GM12801 (cell line): ENCODE measurements around the gene LY6G5B.

Experiments used
- TF ChIP-seq, protein P1 (sequence below): IDR thresholded peaks from one replicate; pipeline ENCODE4 v1.5.1; 2011; ENCODE audit warnings: control low read depth; ENCODE audit not compliant: insufficient read length; ENCODE audit errors: extremely low read depth

The LY6G5B gene

DNA sequence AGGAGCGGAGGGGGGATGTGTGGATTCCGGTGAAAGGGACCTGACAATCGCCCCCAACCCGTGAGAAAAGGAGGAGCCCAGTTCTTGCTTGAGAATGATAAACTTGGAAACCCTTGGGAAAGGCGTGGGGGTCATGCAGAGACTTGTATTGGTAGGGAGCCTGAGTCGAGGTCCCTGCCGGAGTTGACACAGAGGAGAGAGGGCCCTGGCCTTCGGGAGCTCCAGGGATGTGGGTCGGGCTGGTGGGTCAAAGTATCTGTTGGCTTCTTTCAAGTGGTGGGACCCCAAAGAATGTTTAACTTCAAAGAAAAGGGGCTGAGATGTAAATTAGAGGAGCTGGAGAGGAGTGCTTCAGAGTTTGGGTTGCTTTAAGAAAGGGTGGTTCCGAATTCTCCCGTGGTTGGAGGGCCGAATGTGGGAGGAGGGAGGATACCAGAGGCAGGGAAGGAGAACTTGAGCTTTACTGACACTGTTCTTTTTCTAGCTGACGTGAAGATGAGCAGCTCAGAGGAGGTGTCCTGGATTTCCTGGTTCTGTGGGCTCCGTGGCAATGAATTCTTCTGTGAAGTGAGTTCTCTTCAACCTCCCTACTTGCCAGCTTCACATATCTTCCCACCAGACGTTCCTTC is 3.3 kb upstream of the LY6G5B start:
- TF ChIP-seq, protein P1, sequence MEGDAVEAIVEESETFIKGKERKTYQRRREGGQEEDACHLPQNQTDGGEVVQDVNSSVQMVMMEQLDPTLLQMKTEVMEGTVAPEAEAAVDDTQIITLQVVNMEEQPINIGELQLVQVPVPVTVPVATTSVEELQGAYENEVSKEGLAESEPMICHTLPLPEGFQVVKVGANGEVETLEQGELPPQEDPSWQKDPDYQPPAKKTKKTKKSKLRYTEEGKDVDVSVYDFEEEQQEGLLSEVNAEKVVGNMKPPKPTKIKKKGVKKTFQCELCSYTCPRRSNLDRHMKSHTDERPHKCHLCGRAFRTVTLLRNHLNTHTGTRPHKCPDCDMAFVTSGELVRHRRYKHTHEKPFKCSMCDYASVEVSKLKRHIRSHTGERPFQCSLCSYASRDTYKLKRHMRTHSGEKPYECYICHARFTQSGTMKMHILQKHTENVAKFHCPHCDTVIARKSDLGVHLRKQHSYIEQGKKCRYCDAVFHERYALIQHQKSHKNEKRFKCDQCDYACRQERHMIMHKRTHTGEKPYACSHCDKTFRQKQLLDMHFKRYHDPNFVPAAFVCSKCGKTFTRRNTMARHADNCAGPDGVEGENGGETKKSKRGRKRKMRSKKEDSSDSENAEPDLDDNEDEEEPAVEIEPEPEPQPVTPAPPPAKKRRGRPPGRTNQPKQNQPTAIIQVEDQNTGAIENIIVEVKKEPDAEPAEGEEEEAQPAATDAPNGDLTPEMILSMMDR: no peak

DNA sequence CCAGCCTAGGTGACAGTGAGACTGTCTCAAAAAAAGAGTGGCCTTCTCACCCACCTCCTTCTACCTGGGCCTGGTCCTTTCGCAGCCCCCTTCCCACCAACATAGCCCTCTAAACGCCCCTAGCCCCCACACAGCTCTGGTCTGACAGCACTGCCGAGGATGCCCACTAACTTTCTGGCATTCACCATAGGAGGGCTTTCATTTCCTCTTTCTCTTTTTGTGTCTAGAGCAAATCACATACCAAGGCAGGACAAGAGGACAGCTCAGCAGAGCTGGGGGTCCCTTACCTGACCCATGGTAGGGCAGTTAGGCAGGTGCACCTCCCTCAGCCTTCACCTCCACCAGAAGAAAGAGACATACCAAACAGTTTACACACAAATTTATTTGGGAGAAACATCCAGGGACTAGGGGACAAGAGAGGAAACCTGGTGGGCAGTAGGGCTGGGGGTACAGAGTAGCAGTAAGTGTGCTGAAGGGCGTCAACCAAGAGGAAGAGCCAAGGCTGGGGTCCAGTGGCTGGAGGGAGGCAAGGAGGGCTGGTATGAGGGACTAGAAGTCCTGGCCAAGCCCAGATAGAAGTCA is 6.6 kb downstream of the LY6G5B start:
- TF ChIP-seq, protein P1: no peak

DNA sequence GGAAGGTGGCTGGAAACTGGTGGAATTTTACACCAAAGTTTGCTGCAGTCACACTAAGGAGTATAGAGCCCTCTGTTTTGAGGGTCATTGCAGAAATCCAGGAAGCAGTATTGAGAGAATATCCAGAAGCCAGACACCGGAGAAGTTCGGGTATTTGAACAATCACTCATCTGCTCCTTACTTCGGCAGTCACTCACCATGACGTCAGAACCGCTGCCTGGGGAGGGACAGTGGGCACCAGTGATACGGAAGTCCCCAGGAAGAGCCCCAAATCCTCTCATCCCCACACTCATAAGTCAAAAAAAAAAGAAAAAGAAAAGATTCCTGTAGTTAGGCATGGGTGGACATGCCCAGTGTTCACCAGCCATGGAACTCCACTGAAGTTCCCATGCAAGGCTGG is 7.1 kb downstream of the LY6G5B start:
- TF ChIP-seq, protein P1: no peak

DNA sequence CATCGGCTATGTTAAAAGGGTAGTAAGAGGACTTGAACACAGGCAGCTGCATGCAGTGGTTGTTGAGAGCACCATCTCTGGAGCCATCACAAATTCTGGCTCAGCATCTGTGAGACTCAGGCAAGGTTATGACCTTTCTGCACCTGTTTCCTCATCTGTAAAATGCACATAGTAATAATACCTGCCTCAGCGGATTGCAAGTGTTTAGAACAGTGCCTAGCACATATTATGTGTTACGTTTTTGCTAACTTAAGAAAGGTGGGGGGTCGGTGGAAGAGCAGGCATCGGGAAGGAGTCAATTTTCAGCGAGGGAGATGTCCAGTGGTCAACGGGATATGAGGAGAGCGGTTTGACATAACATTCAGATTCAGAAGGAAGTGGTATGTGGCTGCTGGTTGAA is 8.2 kb downstream of the LY6G5B start:
- TF ChIP-seq, protein P1: no peak

DNA sequence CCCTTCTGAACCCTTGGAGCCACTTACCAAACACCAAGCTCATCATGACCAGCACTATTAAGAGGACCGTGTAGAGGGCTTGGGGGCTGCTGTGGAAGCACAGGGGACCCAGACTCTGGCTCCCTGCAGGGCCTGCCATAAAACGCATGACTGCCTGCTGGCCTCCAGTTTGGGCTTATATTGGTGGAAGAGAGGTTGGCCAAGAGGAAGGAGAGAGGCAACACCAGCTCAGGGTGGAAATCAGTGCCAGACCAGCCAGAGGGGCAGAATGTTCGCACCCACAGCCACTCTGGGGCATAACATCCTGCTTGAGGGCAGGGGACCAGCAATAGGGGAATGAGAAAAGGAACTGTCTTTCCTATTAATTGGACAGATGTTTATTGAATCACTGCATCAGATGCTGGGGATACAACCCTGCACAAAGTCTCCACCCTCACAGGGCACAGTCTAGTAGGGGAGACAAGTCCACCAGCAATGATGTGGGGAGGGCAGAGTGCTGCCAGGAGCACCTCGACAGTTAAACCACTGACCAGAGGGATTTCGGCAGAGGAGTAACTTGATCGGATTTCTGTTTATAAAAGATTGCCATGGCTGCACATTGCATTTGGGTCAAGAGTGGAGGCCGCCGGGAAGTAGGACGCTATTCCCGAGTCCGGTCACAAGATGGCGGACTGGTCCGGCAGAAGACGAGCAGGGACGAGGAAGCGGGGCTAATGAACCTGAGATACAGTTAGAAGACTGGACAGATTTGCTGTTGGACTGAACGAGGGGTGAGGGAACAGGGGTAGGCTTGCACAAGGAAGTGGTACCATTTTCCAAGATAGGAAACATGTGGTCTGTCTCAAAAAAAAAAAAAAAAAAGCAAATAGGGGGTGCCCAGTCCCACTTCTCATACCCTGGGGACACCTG is 10.7 kb downstream of the LY6G5B start, which contains the start of gene LY6G5C:
Gene LY6G5C, minus strand, starts transcription at position 842 of the 909 bp plus-strand sequence. Its CDS starts 694 bp downstream, at position 148.
- TF ChIP-seq, protein P1: no peak

DNA sequence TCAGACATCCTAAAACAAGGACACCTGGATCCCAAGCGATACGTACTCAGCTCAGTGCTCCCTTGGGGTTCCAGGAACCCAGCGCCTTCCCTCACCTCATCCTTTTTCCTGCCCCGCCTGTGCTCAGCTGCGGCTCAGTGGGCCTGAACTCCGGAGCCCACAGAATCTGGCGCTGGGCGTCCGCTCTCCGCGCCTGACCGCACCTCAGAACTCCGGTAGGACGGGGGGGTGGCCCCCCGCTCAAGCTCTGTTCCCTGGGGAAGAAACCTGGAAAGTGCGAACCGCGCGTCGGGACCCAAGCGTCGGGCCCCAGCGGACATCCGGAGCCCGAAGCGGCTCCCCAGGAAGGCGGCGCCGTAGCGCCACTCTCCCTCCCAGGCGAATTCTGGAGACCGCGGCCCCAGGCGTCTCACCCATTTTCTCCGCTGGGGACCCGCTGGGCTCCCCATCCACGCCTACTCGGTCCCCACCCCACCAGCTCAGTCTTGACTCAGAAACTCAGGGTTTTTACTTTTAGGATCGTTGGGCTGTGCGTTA is 11.4 kb downstream of the LY6G5B start:
- TF ChIP-seq, protein P1: no peak

DNA sequence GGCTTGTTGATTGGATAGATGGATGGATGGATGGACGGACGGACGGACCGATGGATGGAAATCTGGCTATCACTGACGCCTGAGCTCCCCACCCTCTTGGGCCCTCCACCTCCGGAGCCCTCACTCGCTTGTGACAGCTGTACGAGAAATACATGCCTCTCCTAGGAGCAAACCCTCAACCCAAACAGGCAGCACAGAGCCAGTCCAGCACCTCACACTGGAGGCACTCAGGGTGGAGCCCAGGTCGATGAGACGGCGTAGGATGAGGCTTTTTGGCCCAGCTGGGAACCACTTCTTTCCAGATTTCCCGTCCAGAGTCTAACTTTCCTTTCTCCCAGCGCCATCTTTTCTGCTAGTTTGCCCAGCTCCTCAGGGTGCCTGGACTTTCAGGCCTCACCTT is 13.8 kb downstream of the LY6G5B start:
- TF ChIP-seq, protein P1: no peak
